Measurements from ENCODE around the gene SLC5A9. TPM values are rescaled to one million over a fixed set of nuclear protein-coding genes. Genes with fewer than 3 reads are reported as not detected.

SLC5A9 gene
- 0.16 TPM for total RNA-seq
- long read RNA-seq: 0 reads

DNA sequence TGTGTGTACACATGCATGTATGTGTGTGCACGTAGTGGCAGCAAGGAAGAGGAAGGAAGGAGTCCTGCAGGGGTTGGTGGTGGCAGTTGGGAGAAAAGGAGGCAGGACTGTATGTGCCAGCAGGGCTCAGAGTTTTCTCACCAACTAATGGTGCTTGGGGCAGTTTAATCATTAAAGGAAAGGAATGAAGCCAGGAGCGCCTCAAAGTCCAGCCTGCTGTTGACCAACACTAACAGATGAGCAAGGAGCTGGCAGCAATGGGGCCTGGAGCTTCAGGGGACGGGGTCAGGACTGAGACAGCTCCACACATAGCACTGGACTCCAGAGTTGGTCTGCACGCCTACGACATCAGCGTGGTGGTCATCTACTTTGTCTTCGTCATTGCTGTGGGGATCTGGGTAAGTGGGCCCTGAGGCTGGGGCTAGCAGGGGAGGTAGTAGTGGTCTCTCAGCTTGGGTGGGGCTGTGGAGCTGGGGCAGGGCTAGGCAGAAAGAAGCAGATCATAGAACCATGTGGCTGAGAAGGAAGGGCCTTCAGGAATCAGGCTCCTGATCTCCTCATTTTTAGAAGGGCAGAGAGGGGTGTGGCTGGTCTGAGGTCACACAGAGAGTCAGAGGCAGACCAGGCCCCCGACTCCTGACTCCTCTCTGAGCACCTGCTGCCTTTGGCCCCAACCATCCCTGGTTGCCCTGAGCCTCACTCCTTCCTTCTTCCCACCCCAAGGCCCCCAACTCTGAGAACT, at the start of gene SLC5A9:
SLC5A9 (plus strand) TSS at position 216 of the 742 bp plus-strand sequence; CDS start at position 237, 21 bp downstream.
- DNase-seq (ENCODE audit: missing footprints) (no peak), ATAC-seq (no peak)
- intact Hi-C loops (cut with DNase I): no loop called here

DNA sequence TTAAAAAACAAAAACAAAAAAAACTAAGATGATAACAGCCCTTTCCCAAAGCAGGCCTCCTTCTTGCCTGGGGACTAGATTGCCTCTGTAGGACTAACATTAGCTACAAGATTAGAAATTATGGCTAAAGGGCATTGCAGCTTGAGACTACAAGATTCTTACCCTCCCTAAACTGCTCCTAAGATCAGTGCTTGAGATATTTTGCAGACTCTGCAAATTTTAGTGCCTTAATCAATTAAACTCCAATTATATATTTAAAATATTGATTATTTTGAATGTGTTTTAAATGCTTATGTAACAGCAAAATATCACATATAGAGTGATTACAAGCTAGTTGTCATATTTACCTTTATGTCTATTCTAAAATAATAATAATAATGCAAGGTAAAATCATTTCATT, 47.4 kb upstream of the SLC5A9 start:
- ATAC-seq: no peak
- intact Hi-C loops (cut with DNase I): no loop called here

DNA sequence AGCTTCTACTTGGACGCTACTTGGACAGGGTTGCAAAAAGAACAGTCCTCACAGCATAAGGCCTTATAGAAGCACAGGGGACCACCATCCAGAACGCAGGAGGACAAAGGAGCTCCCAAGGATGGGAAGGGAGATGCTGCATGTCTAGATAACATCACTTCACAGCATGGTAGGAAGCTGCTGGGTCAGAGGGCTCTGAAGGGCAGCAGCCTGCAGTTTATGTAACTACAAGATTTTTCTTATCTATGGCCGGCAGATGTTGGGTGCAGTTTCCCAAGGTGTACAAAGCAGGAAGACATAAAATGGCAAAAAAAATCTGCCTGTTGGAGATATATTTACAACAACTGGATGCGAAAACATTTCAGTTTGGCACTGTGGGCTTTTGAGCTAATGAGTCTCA, 45.3 kb upstream of the SLC5A9 start:
- ATAC-seq (no peak), DNase-seq (ENCODE audit: missing footprints) (no peak)
- intact Hi-C loops (cut with DNase I): no loop called here

More for the DNA sequence above, 47.4 kb upstream of the SLC5A9 start:
- DNase-seq (ENCODE audit: missing footprints): no peak

DNA sequence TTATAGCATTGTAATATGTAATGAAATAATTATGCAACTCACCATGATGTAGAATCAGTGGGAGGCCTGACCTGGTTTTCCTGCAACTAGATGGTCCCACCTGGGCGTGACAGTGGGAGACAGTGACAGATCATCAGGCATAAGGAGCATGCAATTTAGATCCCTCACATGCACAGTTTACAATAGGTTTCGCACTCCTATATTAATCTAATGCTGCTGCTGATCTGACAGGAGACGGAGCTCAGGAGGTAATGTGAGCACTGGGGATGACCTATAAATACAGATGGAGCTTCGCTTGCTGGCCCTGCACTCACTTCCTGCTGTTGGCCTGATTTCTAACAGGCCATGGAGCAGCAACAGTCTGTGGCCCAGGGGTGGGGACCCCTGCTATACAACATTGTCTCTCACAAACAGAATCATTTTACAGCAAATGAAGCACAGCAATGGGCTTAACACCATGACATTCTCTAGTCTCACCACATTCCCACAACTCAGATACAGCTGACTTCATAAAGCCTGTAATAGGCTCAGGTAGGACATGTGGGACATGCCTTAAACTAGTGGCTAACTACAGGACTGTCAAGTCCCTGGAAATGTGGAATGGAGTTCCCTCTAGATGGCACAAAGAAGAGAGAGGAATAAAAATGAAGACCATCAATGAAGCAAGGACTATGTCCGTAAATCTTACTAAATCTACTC, 40.7 kb upstream of the SLC5A9 start:
- intact Hi-C loops (cut with DNase I): no loop called here
- ATAC-seq (no peak), DNase-seq (ENCODE audit: missing footprints) (no peak)

DNA sequence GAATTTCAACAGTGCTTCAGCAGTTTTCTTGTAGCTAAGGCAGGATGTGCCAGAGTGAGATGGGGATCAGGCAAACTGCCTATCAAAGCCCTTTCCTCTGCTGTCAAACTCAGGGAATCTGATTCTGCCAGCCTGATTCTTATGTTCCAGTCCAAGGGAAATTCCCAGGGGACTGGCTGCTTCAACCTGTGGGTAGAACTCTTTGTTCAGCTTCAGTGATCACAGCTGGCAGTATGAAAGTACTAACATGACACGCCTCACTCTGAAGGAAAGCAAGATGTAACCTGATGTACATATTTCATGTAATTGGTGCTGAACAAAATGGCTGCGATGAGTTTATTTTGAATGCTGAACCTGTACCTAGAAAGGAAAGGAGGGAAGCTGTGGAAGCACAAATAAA, 40.1 kb upstream of the SLC5A9 start:
- intact Hi-C loops (cut with DNase I): no loop called here
- ATAC-seq (no peak), DNase-seq (ENCODE audit: missing footprints) (no peak)

DNA sequence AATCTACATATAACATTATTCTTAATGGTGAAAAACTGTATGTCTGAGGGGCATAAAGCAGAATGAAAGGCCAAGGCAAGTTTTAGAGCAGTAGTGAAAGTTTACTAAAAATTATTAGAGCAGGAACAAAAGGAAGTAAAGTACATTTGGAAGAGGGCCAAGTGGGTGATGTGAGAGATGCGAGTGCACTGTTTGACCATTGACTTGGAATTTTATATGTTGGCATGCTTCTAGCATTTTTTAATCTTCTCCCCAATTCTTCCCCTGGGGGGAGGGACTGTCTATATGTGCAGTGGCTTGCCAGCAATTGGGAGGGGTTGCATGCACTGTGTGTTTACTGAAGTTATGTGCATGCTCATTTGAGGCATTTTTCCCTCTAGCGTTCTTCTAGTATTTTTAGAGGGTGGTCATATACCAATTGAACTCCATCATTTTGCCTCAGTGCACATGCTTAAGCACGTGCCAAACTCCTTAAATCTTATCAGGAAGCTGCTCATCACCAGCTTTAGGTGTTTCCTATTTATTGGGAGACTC, 36.1 kb upstream of the SLC5A9 start:
- intact Hi-C loops (cut with DNase I): no loop called here
- ATAC-seq: no peak
- DNase-seq (ENCODE audit: missing footprints): no peak

DNA sequence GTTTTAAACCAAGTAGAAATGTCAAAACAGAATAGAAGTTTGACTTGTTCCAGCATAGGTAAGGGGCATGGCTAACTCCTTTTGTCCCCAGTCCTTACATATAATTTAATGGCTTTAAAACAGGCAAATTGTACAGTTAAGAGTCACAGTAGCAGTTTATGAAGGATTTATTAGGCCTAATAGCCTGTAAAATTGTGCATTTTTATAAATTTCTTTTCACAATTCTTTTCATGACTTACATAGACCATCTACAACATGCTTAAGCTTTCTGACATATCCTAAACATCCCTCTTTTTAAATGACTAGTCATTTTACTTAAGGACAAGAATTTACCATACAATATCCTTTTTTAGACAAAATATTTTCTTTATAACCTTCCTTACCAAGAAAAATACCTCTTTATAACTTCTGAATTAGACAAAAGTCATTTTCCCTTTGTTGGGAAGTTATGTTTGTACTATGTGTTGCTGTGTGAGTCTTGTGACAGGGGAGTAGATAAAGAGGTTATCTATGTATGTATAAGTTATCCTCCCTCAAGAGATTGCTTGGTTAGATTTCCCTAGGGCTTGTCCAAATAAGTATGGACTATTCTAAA, 34.5 kb upstream of the SLC5A9 start:
- DNase-seq (ENCODE audit: missing footprints): no peak
- no peak for ATAC-seq
- intact Hi-C loops (cut with DNase I): no loop called here

DNA sequence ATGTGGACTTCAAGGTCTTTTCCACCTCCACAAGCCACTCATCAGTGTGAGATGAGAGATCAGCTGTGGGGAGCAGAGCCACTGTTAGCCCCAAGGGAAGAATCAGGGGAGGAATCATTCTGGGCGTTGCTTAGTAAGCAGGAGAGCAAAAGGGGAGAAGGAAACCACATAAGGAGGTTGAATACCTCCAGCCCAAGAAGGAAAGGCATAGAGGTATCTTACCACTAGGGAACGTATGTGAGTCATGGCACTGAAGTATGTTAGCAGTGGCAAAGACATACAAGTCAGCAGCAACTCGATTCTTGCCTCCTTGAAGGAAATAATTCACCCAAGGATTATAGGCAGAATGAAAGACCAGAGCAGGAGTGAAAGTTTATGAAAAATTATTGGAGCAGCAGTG, 31.6 kb upstream of the SLC5A9 start:
- intact Hi-C loops (cut with DNase I): no loop called here
- DNase-seq (ENCODE audit: missing footprints): no peak
- no peak for ATAC-seq

DNA sequence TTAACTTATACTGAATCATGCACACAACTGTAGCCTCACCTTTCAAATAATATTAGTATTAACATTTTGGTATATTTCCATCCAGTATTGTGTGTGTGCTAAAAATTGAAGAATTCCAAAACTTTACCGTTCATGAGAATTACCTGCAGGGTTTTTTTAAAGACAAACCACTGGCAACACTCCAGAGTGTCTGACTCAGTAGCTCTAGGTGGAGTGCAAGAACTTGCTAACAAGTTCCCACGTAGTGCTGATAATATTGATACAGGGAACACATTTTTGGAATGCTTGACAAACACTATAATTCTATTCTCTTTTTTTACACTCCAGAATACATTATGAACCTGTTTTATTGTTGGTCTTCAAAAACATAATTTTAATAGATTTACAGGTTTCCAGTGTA, 27.7 kb upstream of the SLC5A9 start:
- intact Hi-C loops (cut with DNase I): no loop called here
- ATAC-seq (no peak), DNase-seq (ENCODE audit: missing footprints) (no peak)

DNA sequence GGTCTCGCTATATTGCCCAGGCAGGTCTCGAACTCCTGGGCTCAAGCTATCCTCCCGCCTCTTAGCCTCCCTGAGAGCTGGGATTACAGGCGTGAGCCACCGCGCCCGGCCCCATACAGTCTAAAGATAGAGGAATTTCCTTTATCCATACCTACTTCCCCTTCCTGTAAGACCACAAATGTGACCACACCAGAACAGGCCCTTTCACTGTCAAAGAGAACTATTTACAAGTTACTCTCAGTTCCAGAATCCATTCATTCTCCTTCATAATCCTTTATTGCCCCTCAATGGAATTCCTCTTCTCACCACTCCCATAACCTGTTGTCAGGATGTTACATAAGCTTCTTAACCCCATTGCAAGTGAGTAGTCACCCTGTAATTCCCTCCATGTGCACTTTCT, 26.3 kb upstream of the SLC5A9 start:
- ATAC-seq: no peak
- peak; percentile 71 for DNase-seq (ENCODE audit: missing footprints)
- intact Hi-C loops (cut with DNase I): no loop called here

DNA sequence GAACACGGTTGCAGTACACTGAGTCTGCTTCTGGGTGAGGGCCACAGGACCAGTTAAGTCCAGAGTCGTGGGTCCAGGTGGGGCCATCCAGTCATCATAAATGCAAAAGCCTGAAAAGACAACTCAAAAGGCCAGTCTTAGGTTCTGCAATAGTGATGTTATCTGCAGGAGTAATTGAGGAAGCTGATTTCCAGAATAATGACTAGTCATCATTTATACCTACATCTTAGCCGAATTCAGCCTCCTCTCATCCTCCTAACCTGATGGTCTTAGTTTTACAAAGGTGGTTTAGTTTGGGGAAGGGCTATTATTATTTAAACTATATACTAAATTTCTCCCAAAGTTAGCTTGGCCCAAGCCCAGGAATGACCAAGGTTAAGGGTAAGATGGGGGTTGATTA, 23.5 kb upstream of the SLC5A9 start:
- no peak for ATAC-seq
- intact Hi-C loops (cut with DNase I): no loop called here
- no peak for DNase-seq (ENCODE audit: missing footprints)

DNA sequence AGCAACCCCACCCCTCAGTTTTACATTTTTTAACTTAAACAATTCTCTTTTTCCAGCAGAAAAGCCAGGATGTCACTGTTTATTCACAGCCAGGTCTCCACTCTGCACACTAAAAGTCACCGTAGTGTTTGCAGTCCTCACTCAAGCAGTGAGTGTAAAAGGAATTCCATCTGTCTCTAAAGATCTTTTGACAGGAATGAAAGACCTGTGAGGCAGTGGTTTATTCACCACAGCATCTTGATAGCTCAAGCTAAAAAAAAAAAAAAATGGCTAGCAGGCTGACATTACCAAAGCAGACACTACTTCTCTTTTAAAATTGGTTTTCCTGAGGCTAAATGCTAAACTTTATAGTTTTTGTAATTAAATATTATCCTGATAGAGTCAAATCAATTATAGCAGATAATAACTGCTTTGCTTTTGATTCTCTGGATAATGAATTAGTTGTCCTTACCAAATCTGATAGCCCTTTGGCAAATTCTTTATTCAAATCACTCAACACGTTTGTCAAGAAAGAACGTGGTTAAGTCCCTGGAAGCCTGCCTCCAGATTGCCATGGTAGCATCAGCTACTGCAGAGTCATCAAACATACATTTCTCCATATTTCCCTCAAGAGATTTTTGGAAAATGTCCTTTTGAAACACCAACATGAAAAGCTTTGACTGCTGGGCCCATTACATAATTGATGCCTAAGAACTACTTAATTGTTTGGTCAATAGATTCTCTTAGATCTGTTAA, 22.2 kb upstream of the SLC5A9 start:
- ATAC-seq (no peak), DNase-seq (ENCODE audit: missing footprints) (no peak)
- intact Hi-C loops (cut with DNase I): no loop called here

DNA sequence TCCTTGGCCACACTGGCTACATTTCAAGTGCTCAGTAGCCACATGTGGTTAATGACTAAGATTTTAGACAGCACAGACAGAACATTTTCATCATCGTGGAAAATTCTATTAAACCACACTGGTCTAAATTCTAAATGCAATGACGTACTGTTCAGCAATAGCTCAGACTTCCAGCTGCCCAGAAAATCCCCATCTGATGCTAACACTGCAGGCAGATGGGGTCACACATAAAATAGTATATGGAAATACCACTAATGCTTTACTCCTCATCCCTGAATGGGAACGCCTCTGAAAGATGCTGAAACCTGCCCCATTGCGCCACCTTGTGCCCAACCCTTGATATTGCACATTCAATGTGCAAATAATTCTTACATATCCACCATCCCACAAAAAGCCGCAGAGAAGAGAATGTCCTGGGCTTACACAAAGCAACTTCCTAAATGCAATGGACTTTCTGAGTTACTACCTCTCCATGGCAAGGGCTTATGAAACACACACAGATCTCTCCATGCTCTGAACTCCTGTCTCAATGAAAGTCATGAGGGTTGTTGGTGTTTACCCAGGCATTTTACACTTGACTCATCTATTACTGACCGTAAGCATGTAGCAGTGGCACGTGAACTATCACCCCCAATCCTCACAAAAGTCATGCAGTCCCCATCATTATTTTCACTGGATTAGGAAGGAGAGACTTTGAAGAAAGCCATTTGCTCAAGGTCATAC, 20.3 kb upstream of the SLC5A9 start:
- intact Hi-C loops (cut with DNase I): loop anchor here (1.0 kb wide), 1 partner anchor 92 kb away; no protein-coding TSS in a partner anchor
- peak; percentile 84 for DNase-seq (ENCODE audit: missing footprints)
- ATAC-seq: peak; percentile 62

DNA sequence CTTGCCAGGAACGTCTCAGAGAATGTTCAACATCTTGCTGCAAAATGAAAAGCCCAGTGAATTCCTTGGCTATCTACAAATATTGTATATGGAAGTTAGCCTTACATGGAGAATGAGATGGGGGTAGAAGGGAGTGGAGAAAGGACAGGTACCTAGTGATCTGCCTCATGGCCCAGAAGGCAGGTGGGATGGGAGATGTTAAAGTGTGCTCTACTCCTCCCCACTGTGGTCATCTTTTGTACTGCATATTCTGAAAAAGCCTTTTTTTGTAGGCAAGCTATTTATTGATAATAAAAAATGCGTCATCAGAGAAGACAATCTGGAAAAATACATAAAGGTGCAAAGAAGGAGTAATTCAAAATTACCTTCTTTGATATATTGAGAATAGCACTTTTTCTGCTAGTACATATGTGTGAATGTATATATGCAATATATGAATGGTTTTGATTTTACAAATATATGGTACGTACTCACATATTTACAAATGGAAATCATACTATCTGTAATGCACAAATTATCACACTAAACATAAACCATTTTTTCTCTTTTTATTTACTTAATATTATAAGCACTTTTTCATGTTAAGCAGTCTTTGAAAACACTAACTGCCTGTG, 19.1 kb upstream of the SLC5A9 start:
- DNase-seq (ENCODE audit: missing footprints): no peak
- intact Hi-C loops (cut with DNase I): no loop called here
- no peak for ATAC-seq

DNA sequence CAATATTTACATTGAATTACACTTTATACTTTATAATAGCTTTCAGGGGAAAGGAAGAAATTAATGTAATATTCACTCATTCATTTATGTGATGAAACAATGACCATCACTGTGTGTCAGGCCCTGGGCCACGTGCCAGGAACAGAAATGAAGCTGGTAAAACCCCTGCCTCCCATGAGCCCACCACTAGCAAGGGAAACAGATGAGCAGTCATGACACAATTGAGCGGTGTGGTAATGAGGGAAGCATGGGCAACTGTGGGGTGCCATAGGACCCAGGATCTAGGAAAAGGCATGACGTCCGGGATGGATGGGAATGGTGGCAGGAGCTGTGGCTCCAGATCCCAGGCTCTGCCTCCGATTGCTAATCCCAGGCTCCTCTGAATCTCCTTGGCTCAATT, 17.0 kb upstream of the SLC5A9 start:
- ATAC-seq: no peak
- intact Hi-C loops (cut with DNase I): no loop called here

DNA sequence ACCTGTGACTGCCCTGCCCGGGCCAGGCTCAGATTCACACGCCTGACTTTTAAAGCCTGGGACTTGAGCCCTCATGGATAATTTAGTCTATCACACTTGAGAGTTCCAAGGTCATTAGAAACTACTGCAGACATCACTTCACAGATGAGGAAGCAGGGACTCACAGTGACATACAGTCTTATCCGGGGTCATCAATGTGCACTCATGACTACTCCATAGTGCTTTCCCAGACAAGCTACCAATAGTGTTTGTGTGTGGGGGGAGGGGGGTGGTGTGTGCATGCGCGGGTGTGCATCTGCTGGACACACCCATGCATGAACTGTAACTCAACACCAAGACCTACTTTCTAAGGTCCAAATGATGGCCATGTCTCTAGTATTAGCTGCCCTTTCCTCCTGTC, 16.1 kb upstream of the SLC5A9 start:
- intact Hi-C loops (cut with DNase I): no loop called here
- DNase-seq (ENCODE audit: missing footprints): no peak
- no peak for ATAC-seq

More for the DNA sequence above, 17.0 kb upstream of the SLC5A9 start:
- DNase-seq (ENCODE audit: missing footprints): no peak

DNA sequence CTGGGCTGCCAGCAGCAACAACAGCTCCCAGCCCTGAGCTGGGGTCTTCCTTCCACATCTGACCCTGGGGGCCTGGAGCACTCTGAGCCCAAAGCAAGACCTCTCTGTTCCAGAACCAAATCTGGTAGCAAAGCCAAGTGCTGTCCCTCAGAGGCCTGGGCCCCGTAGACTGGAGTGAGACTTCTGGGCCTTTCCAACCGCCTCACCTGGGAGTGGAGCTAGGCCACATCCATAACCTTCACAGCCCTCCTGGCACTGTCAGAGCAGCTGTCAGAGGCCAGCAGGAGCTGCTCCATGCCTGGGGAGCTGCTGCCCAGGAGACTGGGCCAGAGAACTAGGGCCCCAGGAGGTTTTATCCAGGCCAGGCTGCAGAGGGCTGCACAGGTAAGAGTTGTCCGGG, 15.4 kb upstream of the SLC5A9 start:
- intact Hi-C loops (cut with DNase I): no loop called here
- DNase-seq (ENCODE audit: missing footprints): no peak
- no peak for ATAC-seq

DNA sequence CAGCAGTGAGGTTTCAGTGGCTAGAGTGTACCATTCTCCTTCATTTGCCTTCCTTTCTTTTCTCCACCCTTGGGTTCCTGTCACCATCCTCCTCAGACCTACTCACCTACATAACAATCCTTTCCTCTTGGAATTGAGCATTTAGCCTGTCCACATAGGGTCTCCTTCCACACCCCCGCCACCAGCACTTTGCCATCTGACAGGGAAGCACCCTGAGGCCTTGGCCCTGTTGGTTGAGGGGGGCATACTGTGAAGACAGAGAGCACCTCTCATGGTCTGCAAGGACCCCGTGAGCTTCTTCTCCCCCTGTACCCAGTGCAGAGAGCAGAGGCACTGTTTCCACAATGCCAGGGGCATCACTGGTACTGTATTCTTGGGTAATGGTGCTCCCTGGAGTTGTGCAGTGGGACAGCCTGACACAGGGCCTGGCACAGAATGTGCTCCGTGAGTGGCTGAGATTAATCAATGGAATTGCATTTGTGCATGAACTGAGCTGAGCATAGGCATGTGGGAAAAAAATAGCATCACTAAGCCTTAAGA, 14.9 kb upstream of the SLC5A9 start:
- intact Hi-C loops (cut with DNase I): no loop called here
- ATAC-seq (no peak), DNase-seq (ENCODE audit: missing footprints) (no peak)
